WTC11 (cell line): ENCODE results near the gene TMTC2. TPM values are rescaled to one million over a fixed set of nuclear protein-coding genes. Genes with fewer than 3 reads are reported as not detected.

Experiments used
- ATAC-seq: fragments of 200-7000 bp; cut with Tn5 transposase; 2 replicates; pipeline ENCODE4 v1.10.0; 2021; ENCODE audit warnings: mild to moderate bottlenecking, moderate library complexity
- CTCF ChIA-PET: fragments of 300-600 bp; sonication (Branson Sonifier 250); formaldehyde crosslinking; loops from one replicate; lab custom pipeline; 2021; ENCODE audit warnings: antibody characterized with exemption; lab: Charles Lee
- POLR2A ChIA-PET: fragments of 350-600 bp; sonication (Branson Sonifier 250); formaldehyde crosslinking; loops from one replicate; lab custom pipeline; 2021; ENCODE audit warnings: antibody characterized with exemption; lab: Charles Lee
- DNase-seq: peaks from one replicate; pipeline ENCODE4 v3.0.0; 2021; ENCODE audit warnings: low spot score
- H3K27ac Mint-ChIP-seq: 2 replicates; pipeline ENCODE4 v1.8.0; 2021; ENCODE audit warnings: mixed read lengths
- H3K27me3 Mint-ChIP-seq: 2 replicates; pipeline ENCODE4 v1.8.0; 2021; ENCODE audit warnings: low read depth, mild to moderate bottlenecking, moderate library complexity, mixed read lengths
- H3K36me3 Mint-ChIP-seq: 2 replicates; pipeline ENCODE4 v1.8.0; 2021; ENCODE audit warnings: mixed read lengths
- H3K4me1 Mint-ChIP-seq: 2 replicates; pipeline ENCODE4 v1.8.0; 2022; ENCODE audit warnings: mixed read lengths
- H3K4me3 Mint-ChIP-seq: 2 replicates; pipeline ENCODE4 v1.8.0; 2021; ENCODE audit warnings: mild to moderate bottlenecking, moderate library complexity, mixed read lengths
- H3K9me3 Mint-ChIP-seq: 2 replicates; pipeline ENCODE4 v1.8.0; 2021; ENCODE audit warnings: mixed read lengths
- AR ChIP-seq: fragments of 250-450 bp; sonication (Bioruptor Pico); IDR thresholded peaks from 2 replicates; pipeline ENCODE4 v1.9.0; 2021; ENCODE audit warnings: mild to moderate bottlenecking
- CDX4 ChIP-seq: fragments of 250-450 bp; sonication (Bioruptor Pico); IDR thresholded peaks from 2 replicates; pipeline ENCODE4 v1.9.0; 2021; ENCODE audit warnings: moderate library complexity, mild to moderate bottlenecking, inconsistent platforms, borderline replicate concordance
- CTCF ChIP-seq: fragments of 200-600 bp; IDR thresholded peaks from 2 replicates; pipeline ENCODE4 v1.8.0; 2022; ENCODE audit warnings: antibody characterized with exemption
- EMX1 ChIP-seq: fragments of 250-450 bp; sonication (Bioruptor Pico); IDR thresholded peaks from 2 replicates; pipeline ENCODE4 v1.8.0; 2021; ENCODE audit warnings: mild to moderate bottlenecking
- FOXP1 ChIP-seq: sonication (generic); formaldehyde crosslinking; IDR thresholded peaks from 2 replicates; pipeline ENCODE4 v1.8.0; 2022; ENCODE audit warnings: missing genetic modification reagents, mild to moderate bottlenecking, moderate library complexity, borderline replicate concordance
- GABPB1 ChIP-seq: sonication (generic); formaldehyde crosslinking; IDR thresholded peaks from 2 replicates; pipeline ENCODE4 v1.8.1; 2023; ENCODE audit warnings: mild to moderate bottlenecking, missing genetic modification reagents
- IRF1 ChIP-seq: sonication (generic); formaldehyde crosslinking; IDR thresholded peaks from 2 replicates; pipeline ENCODE4 v1.8.0; 2023; ENCODE audit warnings: missing genetic modification reagents
- IRF2 ChIP-seq: sonication (generic); formaldehyde crosslinking; IDR thresholded peaks from 2 replicates; pipeline ENCODE4 v1.8.0; 2022; ENCODE audit warnings: low read depth, missing genetic modification reagents, borderline replicate concordance
- KAT7 ChIP-seq: sonication (generic); formaldehyde crosslinking; IDR thresholded peaks from 2 replicates; pipeline ENCODE4 v1.8.1; 2023; ENCODE audit warnings: missing genetic modification reagents, mild to moderate bottlenecking, borderline replicate concordance
- PREB ChIP-seq: sonication (generic); formaldehyde crosslinking; IDR thresholded peaks from 2 replicates; pipeline ENCODE4 v1.8.1; 2022; ENCODE audit warnings: mild to moderate bottlenecking, missing genetic modification reagents, moderate library complexity, borderline replicate concordance
- SMAD4 ChIP-seq: sonication (generic); formaldehyde crosslinking; IDR thresholded peaks from 2 replicates; pipeline ENCODE4 v1.8.0; 2022; ENCODE audit warnings: mild to moderate bottlenecking, missing genetic modification reagents
- TEAD1 ChIP-seq: sonication (generic); formaldehyde crosslinking; IDR thresholded peaks from 2 replicates; pipeline ENCODE4 v1.8.0; 2022; ENCODE audit warnings: mild to moderate bottlenecking, missing genetic modification reagents
- TP53 ChIP-seq: sonication (generic); formaldehyde crosslinking; IDR thresholded peaks from 2 replicates; pipeline ENCODE4 v1.8.1; 2023; ENCODE audit warnings: mild to moderate bottlenecking, missing genetic modification reagents
- ZNF219 ChIP-seq: sonication (generic); formaldehyde crosslinking; IDR thresholded peaks from 2 replicates; pipeline ENCODE4 v1.8.0; 2023; ENCODE audit warnings: missing genetic modification reagents, mild to moderate bottlenecking, borderline replicate concordance
- ZNF396 ChIP-seq: fragments of 250-450 bp; sonication (Bioruptor Pico); IDR thresholded peaks from 2 replicates; pipeline ENCODE4 v1.8.0; 2021; ENCODE audit warnings: mild to moderate bottlenecking, moderate library complexity, borderline replicate concordance
- ZNF416 ChIP-seq: fragments of 250-450 bp; sonication (Bioruptor Pico); IDR thresholded peaks from 2 replicates; pipeline ENCODE4 v1.9.0; 2021; ENCODE audit warnings: mild to moderate bottlenecking, inconsistent platforms
- ZNF532 ChIP-seq: fragments of 250-450 bp; sonication (Bioruptor Pico); IDR thresholded peaks from 2 replicates; pipeline ENCODE4 v1.9.0; 2021; ENCODE audit warnings: mild to moderate bottlenecking, borderline replicate concordance
- ZSCAN18 ChIP-seq: fragments of 250-450 bp; sonication (Bioruptor Pico); IDR thresholded peaks from 2 replicates; pipeline ENCODE4 v2.1.2; 2022; ENCODE audit warnings: mild to moderate bottlenecking, moderate library complexity
- total RNA-seq: library from RNA; stranded (reverse); gene quantifications from 3 replicates; pipeline ENCODE4 v1.2.3, GENCODE V29; 2021

Gene TMTC2
- total RNA-seq, 1 experiment from 2014 or later: 6.4 TPM

- ChIA-PET POLR2A (interaction anchor here (0.6 kb wide), 1 partner anchor 36 kb away, joined by 3 read pairs; no protein-coding TSS in a partner anchor), CTCF (no interaction called here)
Observed at GRCh38 chr12:83027021-83027723, 340.5 kb downstream of the TMTC2 start.

GRCh38 chr12:83031196-83031595 is 344.5 kb downstream of the TMTC2 start:
- no peaks in the 10 kb centered on the region for H3K27me3 Mint-ChIP-seq
- H3K4me1 Mint-ChIP-seq: no peaks in the 10 kb centered on the region
- no peak overlapping the region for H3K27ac Mint-ChIP-seq
- no peak overlapping the region for H3K4me3 Mint-ChIP-seq
- H3K36me3 Mint-ChIP-seq: no peaks in the 10 kb centered on the region
- no peaks in the 10 kb centered on the region for H3K9me3 Mint-ChIP-seq
- ATAC-seq: no peak
- DNase-seq: no peak
- CTCF ChIA-PET: no interaction called here
- POLR2A ChIA-PET: no interaction called here
- TF ChIP-seq TP53 (CRISPR knock-in tag): no peak
- TF ChIP-seq KAT7 (CRISPR knock-in tag): no peak
- TF ChIP-seq ZNF416: no peak
- no peak for TF ChIP-seq CTCF
- no peak for TF ChIP-seq IRF2 (CRISPR knock-in tag)
- TF ChIP-seq AR (CRISPR knock-in tag): no peak
- no peak for TF ChIP-seq ZNF532 (CRISPR knock-in tag)
- TF ChIP-seq PREB (CRISPR knock-in tag): no peak
- TF ChIP-seq SMAD4 (CRISPR knock-in tag): no peak
- TF ChIP-seq ZNF396 (CRISPR knock-in tag): no peak
- no peak for TF ChIP-seq GABPB1 (CRISPR knock-in tag)
- TF ChIP-seq FOXP1 (CRISPR knock-in tag): no peak
- no peak for TF ChIP-seq IRF1 (CRISPR knock-in tag)
- TF ChIP-seq CDX4 (CRISPR knock-in tag): no peak
- TF ChIP-seq TEAD1 (CRISPR knock-in tag): no peak
- TF ChIP-seq, all 79 proteins: peak for 0

More at GRCh38 chr12:83027021-83027723, 340.5 kb downstream of the TMTC2 start:
- DNase-seq (no peak), ATAC-seq (no peak)
- Mint-ChIP-seq H3K9me3 (no peaks in the 10 kb centered on the region), H3K27ac (no peak overlapping the region), H3K27me3 (no peaks in the 10 kb centered on the region), H3K4me1 (0 out of 2 replicates have a peak, but pooled peaks cover 4% of the 10 kb centered on the region), H3K36me3 (no peaks in the 10 kb centered on the region), H3K4me3 (no peak overlapping the region)
- no peak for TF ChIP-seq ZSCAN18 (CRISPR knock-in tag)
- TF ChIP-seq EMX1 (CRISPR knock-in tag): no peak
- TF ChIP-seq ZNF219 (CRISPR knock-in tag): no peak
